Muscle layer of duodenum (tissue), 2 donors: ENCODE results near the gene RFFL.
A peak's percentile ranks its signal among the peaks of the same experiment; 100 is the strongest.

ENCODE experiments used
- H3K27ac ChIP-seq: one replicate; pipeline ENCODE4 v1.7.0; 2013; ENCODE audit warnings: mild to moderate bottlenecking, low read length
- H3K27me3 ChIP-seq: one replicate; pipeline ENCODE4 v1.7.0; 2013; ENCODE audit warnings: low read depth, mild to moderate bottlenecking, control low read depth, low read length
- H3K36me3 ChIP-seq, 2 donors: one replicate each; pipeline ENCODE4 v1.7.0; 2013; ENCODE audit warnings: low read length in 2 of 2, control low read depth in 1 of 2, mild to moderate bottlenecking in 1 of 2; ENCODE audit not compliant: insufficient read depth in 2 of 2, control insufficient read depth in 1 of 2
- H3K4me1 ChIP-seq, 2 donors: one replicate each; pipeline ENCODE4 v1.7.0; 2013; ENCODE audit warnings: low read length in 2 of 2, mild to moderate bottlenecking in 2 of 2, control low read depth in 1 of 2, moderate library complexity in 1 of 2; ENCODE audit not compliant: insufficient read depth in 2 of 2, control insufficient read depth in 1 of 2
- H3K4me3 ChIP-seq, 2 donors: one replicate each; pipeline ENCODE4 v1.7.0; 2013; ENCODE audit warnings: low read length in 2 of 2, low read depth in 1 of 2, mild to moderate bottlenecking in 1 of 2
- H3K9me3 ChIP-seq, 2 donors: one replicate each; pipeline ENCODE4 v1.7.0; 2013; ENCODE audit warnings: low read length in 2 of 2, control low read depth in 1 of 2, mild to moderate bottlenecking in 1 of 2; ENCODE audit not compliant: control insufficient read depth in 1 of 2
- donor health status: healthy.

RFFL gene

GRCh38 chr17:35057332-35057915 lies 6.1 kb downstream of the RFFL start:
- Histone ChIP-seq H3K36me3 (peaks cover 0 to 8% of the 10 kb centered on the region in 2 donors), H3K9me3 (no peaks in the 10 kb centered on the region), H3K27me3 (no peaks in the 10 kb centered on the region), H3K4me3 (no peak overlapping the region), H3K27ac (no peak overlapping the region), H3K4me1 (peaks cover 3 to 4% of the 10 kb centered on the region in 2 donors)

- Histone ChIP-seq H3K27ac (no peak overlapping the region), H3K4me1 (peaks cover 12 to 15% of the 10 kb centered on the region in 2 donors), H3K9me3 (no peaks in the 10 kb centered on the region), H3K27me3 (no peaks in the 10 kb centered on the region), H3K36me3 (peaks cover 0 to 5% of the 10 kb centered on the region in 2 donors), H3K4me3 (no peak overlapping the region)
Measured at GRCh38 chr17:35056013-35056412, 7.5 kb downstream of the RFFL start.

- Histone ChIP-seq H3K36me3 (no peaks in the 10 kb centered on the region), H3K4me3 (no peak overlapping the region), H3K9me3 (no peaks in the 10 kb centered on the region), H3K4me1 (peaks cover 12 to 18% of the 10 kb centered on the region in 2 donors), H3K27me3 (no peaks in the 10 kb centered on the region), H3K27ac (no peak overlapping the region)
Measured at GRCh38 chr17:35053204-35053603, 10.3 kb downstream of the RFFL start.

GRCh38 chr17:35052780-35053179 lies 10.7 kb downstream of the RFFL start:
- H3K9me3 ChIP-seq: no peaks in the 10 kb centered on the region
- H3K4me3 ChIP-seq: no peak overlapping the region
- peaks cover 12 to 18% of the 10 kb centered on the region in 2 donors for H3K4me1 ChIP-seq
- H3K36me3 ChIP-seq: no peaks in the 10 kb centered on the region
- no peaks in the 10 kb centered on the region for H3K27me3 ChIP-seq
- H3K27ac ChIP-seq: no peak overlapping the region

GRCh38 chr17:35052241-35052610 lies 11.3 kb downstream of the RFFL start:
- Histone ChIP-seq H3K4me3 (peak overlapping the region in 1 of 2 donors; percentile 3), H3K4me1 (peaks cover 12 to 18% of the 10 kb centered on the region in 2 donors), H3K27me3 (no peaks in the 10 kb centered on the region), H3K36me3 (no peaks in the 10 kb centered on the region), H3K27ac (peak overlapping the region; percentile 71), H3K9me3 (no peaks in the 10 kb centered on the region)

GRCh38 chr17:35051579-35052240 lies 11.8 kb downstream of the RFFL start:
- H3K4me1 ChIP-seq: peaks cover 12 to 18% of the 10 kb centered on the region in 2 donors
- peak overlapping the region; percentile 71 for H3K27ac ChIP-seq
- no peaks in the 10 kb centered on the region for H3K27me3 ChIP-seq
- peak overlapping the region in 1 of 2 donors; percentile 3 for H3K4me3 ChIP-seq
- H3K36me3 ChIP-seq: no peaks in the 10 kb centered on the region
- H3K9me3 ChIP-seq: no peaks in the 10 kb centered on the region

- H3K4me3 ChIP-seq: no peak overlapping the region
Measured at GRCh38 chr17:35051183-35051578, 12.3 kb downstream of the RFFL start.

GRCh38 chr17:35050170-35050569 lies 13.3 kb downstream of the RFFL start:
- no peak overlapping the region for H3K4me3 ChIP-seq
- peaks cover 12 to 18% of the 10 kb centered on the region in 2 donors for H3K4me1 ChIP-seq
- H3K27ac ChIP-seq: no peak overlapping the region
- no peaks in the 10 kb centered on the region for H3K27me3 ChIP-seq
- H3K36me3 ChIP-seq: no peaks in the 10 kb centered on the region
- H3K9me3 ChIP-seq: no peaks in the 10 kb centered on the region

More at GRCh38 chr17:35051183-35051578, 12.3 kb downstream of the RFFL start:
- no peaks in the 10 kb centered on the region for H3K27me3 ChIP-seq
- peaks cover 12 to 18% of the 10 kb centered on the region in 2 donors for H3K4me1 ChIP-seq
- peak overlapping the region; percentile 71 for H3K27ac ChIP-seq
- H3K9me3 ChIP-seq: no peaks in the 10 kb centered on the region
- no peaks in the 10 kb centered on the region for H3K36me3 ChIP-seq

GRCh38 chr17:35048685-35049379 lies 14.7 kb downstream of the RFFL start:
- Histone ChIP-seq H3K27me3 (no peaks in the 10 kb centered on the region), H3K27ac (no peak overlapping the region), H3K9me3 (no peaks in the 10 kb centered on the region), H3K4me1 (peaks cover 12 to 18% of the 10 kb centered on the region in 2 donors), H3K4me3 (no peak overlapping the region), H3K36me3 (no peaks in the 10 kb centered on the region)

GRCh38 chr17:35046740-35047283 lies 16.7 kb downstream of the RFFL start:
- H3K27ac ChIP-seq: peak overlapping the region; percentile 26
- H3K36me3 ChIP-seq: no peaks in the 10 kb centered on the region
- no peaks in the 10 kb centered on the region for H3K9me3 ChIP-seq
- H3K4me3 ChIP-seq: no peak overlapping the region
- H3K27me3 ChIP-seq: no peaks in the 10 kb centered on the region
- peaks cover 1 to 8% of the 10 kb centered on the region in 2 donors for H3K4me1 ChIP-seq

- H3K27me3 ChIP-seq: no peaks in the 10 kb centered on the region
- peak overlapping the region; percentile 26 for H3K27ac ChIP-seq
- H3K9me3 ChIP-seq: no peaks in the 10 kb centered on the region
- H3K36me3 ChIP-seq: no peaks in the 10 kb centered on the region
- peaks cover 0 to 3% of the 10 kb centered on the region in 2 donors for H3K4me1 ChIP-seq
- no peak overlapping the region for H3K4me3 ChIP-seq
Measured at GRCh38 chr17:35046245-35046644, 17.3 kb downstream of the RFFL start.
